DND-41 (cell line): ENCODE results near the gene CCDC30.
"Not testable (repeated sequence)": the region's sequence is repeated elsewhere in the genome, so short reads cannot be mapped to it uniquely, and the experiment has no call there.

Source experiments
- CTCF ChIP-seq: IDR thresholded peaks from 2 replicates; pipeline ENCODE4 v1.5.1; 2012; ENCODE audit warnings: borderline replicate concordance, low read length, moderate library complexity, mild to moderate bottlenecking; ENCODE audit not compliant: poor library complexity, severe bottlenecking; ENCODE audit errors: extremely low read depth
- EZH2 ChIP-seq: IDR thresholded peaks from 3 replicates; pipeline ENCODE4 v1.6.1; 2012; ENCODE audit warnings: borderline replicate concordance, low read depth, mild to moderate bottlenecking, moderate library complexity, low read length, inconsistent platforms; ENCODE audit not compliant: severe bottlenecking

- TF ChIP-seq CTCF, EZH2: not testable (repeated sequence)
Measured at GRCh38 chr1:42627205-42627604, 164.1 kb downstream of the CCDC30 start.
